H1 (cell line): ENCODE data around the gene JAKMIP1. TPM values are rescaled to one million over a fixed set of nuclear protein-coding genes. Genes with fewer than 3 reads are reported as not detected.

Source experiments
- CTCF ChIA-PET: fragments of 300-600 bp; sonication (Branson Sonifier 250); formaldehyde crosslinking; loops from one replicate; lab custom pipeline; 2021; ENCODE audit not compliant: partially characterized antibody; lab: Charles Lee
- POLR2A ChIA-PET: fragments of 300-600 bp; sonication (Branson Sonifier 250); formaldehyde crosslinking; loops from one replicate; lab custom pipeline; 2021; ENCODE audit warnings: inconsistent platforms; ENCODE audit not compliant: partially characterized antibody; lab: Charles Lee
- DNase-seq, 2 experiments: peaks; one replicate each; pipeline versions ENCODE4 v3.0.0 to v3.0.0-alpha.2; 2010 to 2022; ENCODE audit warnings: low spot score in 2 of 2, low read depth in 1 of 2, mixed read lengths in 1 of 2
- FAIRE-seq: peaks from 2 replicates; lab custom pipeline; 2011; peaks lifted over from hg19 to GRCh38; lab: Jason Lieb, UNC
- H2AFZ ChIP-seq: 2 replicates; pipeline ENCODE4 v1.8.1; 2012; ENCODE audit warnings: low read length, inconsistent platforms
- H2AK5ac ChIP-seq: 2 replicates; pipeline ENCODE4 v1.6.1; 2013; ENCODE audit warnings: low read depth, low read length
- H2BK120ac ChIP-seq: replicated peaks from 2 replicates; pipeline ENCODE3; 2013; ENCODE audit warnings: low read depth, low read length, inconsistent platforms
- H2BK12ac ChIP-seq: 2 replicates; pipeline ENCODE4 v1.6.1; 2013; ENCODE audit warnings: low read depth, low read length
- H2BK15ac ChIP-seq: 2 replicates; pipeline ENCODE4 v1.6.1; 2013; ENCODE audit warnings: low read length
- H2BK20ac ChIP-seq: 2 replicates; pipeline ENCODE4 v1.6.1; 2013; ENCODE audit warnings: low read length
- H2BK5ac ChIP-seq: 2 replicates; pipeline ENCODE4 v1.6.1; 2013; ENCODE audit warnings: low read depth, low read length
- H3K14ac ChIP-seq: 2 replicates; pipeline ENCODE4 v1.6.1; 2013; ENCODE audit warnings: inconsistent platforms; ENCODE audit not compliant: insufficient read length
- H3K18ac ChIP-seq: 2 replicates; pipeline ENCODE4 v1.6.1; 2013; ENCODE audit warnings: low read length; ENCODE audit errors: extremely low read depth
- H3K23ac ChIP-seq: 2 replicates; pipeline ENCODE4 v1.6.1; 2013; ENCODE audit warnings: inconsistent platforms; ENCODE audit not compliant: insufficient read length
- H3K23me2 ChIP-seq: 2 replicates; pipeline ENCODE4 v1.6.1; 2013; ENCODE audit warnings: low read depth, low read length
- H3K27ac ChIP-seq: 2 replicates; pipeline ENCODE4 v1.6.1; 2011; ENCODE audit warnings: low read depth, low read length, inconsistent platforms
- H3K27me3 ChIP-seq, 4 experiments: replicated peaks in 1 of 4; 1 replicate in 1 of 4; 2 replicates in 3 of 4; pipeline versions ENCODE4 v1.6.1 to v1.8.1; 2011 to 2013; ENCODE audit warnings: low read length in 3 of 4, mild to moderate bottlenecking in 3 of 4, inconsistent platforms in 2 of 4, mixed read lengths in 2 of 4, moderate library complexity in 1 of 4; ENCODE audit not compliant: control insufficient read depth in 3 of 4, insufficient read depth in 3 of 4; ENCODE audit errors: extremely low read depth in 1 of 4
- H3K36me3 ChIP-seq, 4 experiments: 2 replicates each; pipeline versions ENCODE4 v1.6.1 to v1.8.1; 2011 to 2013; ENCODE audit warnings: mild to moderate bottlenecking in 4 of 4, low read length in 3 of 4, moderate library complexity in 2 of 4, control low read depth in 1 of 4, inconsistent platforms in 1 of 4; ENCODE audit not compliant: insufficient read depth in 4 of 4, control insufficient read depth in 2 of 4
- H3K4ac ChIP-seq: replicated peaks from 2 replicates; pipeline ENCODE3; 2013; ENCODE audit warnings: low read length, low read depth, mixed read lengths, inconsistent platforms; ENCODE audit not compliant: insufficient read length
- H3K4me1 ChIP-seq, 4 experiments: replicated peaks in 1 of 4; 1 replicate in 1 of 4; 2 replicates in 3 of 4; pipeline versions ENCODE4 v1.6.1 to v1.8.1; 2011 to 2013; ENCODE audit warnings: low read length in 3 of 4, inconsistent platforms in 2 of 4, mixed read lengths in 1 of 4; ENCODE audit not compliant: insufficient read depth in 4 of 4, control insufficient read depth in 3 of 4
- H3K4me2 ChIP-seq, 2 experiments: 2 replicates each; pipeline versions ENCODE4 v1.6.1 to v1.8.1; 2011 to 2013; ENCODE audit warnings: low read depth in 2 of 2, low read length in 2 of 2, control low read depth in 1 of 2, inconsistent platforms in 1 of 2, mild to moderate bottlenecking in 1 of 2; ENCODE audit not compliant: insufficient read depth in 1 of 2
- H3K4me3 ChIP-seq, 4 experiments: fragments of 200-600, 300-600 bp in 1 of 4; sonication (generic), shearing (Covaris generic), sonication (Bioruptor Twin) in 1 of 4; 2 replicates each; pipeline versions ENCODE4 v1.5.1 to v1.8.1; 2011 to 2016; ENCODE audit warnings: low read length in 4 of 4, low read depth in 3 of 4, control low read depth in 2 of 4, inconsistent platforms in 2 of 4, mild to moderate bottlenecking in 2 of 4, mixed read lengths in 1 of 4, moderate library complexity in 1 of 4; ENCODE audit not compliant: insufficient read depth in 2 of 4; ENCODE audit errors: extremely low read depth in 1 of 4
- H3K56ac ChIP-seq: replicated peaks from 2 replicates; pipeline ENCODE3; 2013; ENCODE audit warnings: low read depth, mild to moderate bottlenecking, mixed read lengths, low read length, inconsistent platforms; ENCODE audit not compliant: insufficient read length
- H3K79me1 ChIP-seq: 2 replicates; pipeline ENCODE4 v1.6.1; 2013; ENCODE audit warnings: low read depth, low read length, control low read depth
- H3K79me2 ChIP-seq, 2 experiments: 2 replicates each; pipeline versions ENCODE4 v1.6.1 to v1.8.1; 2012 to 2013; ENCODE audit warnings: low read length in 2 of 2, mild to moderate bottlenecking in 2 of 2, inconsistent platforms in 1 of 2; ENCODE audit not compliant: insufficient read depth in 2 of 2, control insufficient read depth in 1 of 2
- H3K9ac ChIP-seq, 4 experiments: replicated peaks in 1 of 4; 1 replicate in 1 of 4; 2 replicates in 3 of 4; pipeline versions ENCODE4 v1.6.1 to v1.8.1; 2011 to 2013; ENCODE audit warnings: low read depth in 3 of 4, low read length in 3 of 4, control low read depth in 2 of 4, mild to moderate bottlenecking in 2 of 4, moderate library complexity in 2 of 4, inconsistent platforms in 1 of 4; ENCODE audit errors: extremely low read depth in 1 of 4
- H3K9me3 ChIP-seq, 2 experiments: 2 replicates each; pipeline versions ENCODE4 v1.6.1 to v1.8.1; 2012 to 2013; ENCODE audit warnings: mild to moderate bottlenecking in 2 of 2, moderate library complexity in 2 of 2, control low read depth in 1 of 2, inconsistent platforms in 1 of 2, low read depth in 1 of 2, low read length in 1 of 2, mixed read lengths in 1 of 2; ENCODE audit not compliant: insufficient read depth in 2 of 2
- H4K20me1 ChIP-seq, 2 experiments: replicated peaks in 1 of 2; 2 replicates each; pipeline versions ENCODE3 to v1.8.1; 2011 to 2013; ENCODE audit warnings: inconsistent platforms in 2 of 2, low read length in 2 of 2, mild to moderate bottlenecking in 1 of 2; ENCODE audit not compliant: insufficient read depth in 2 of 2, control insufficient read depth in 1 of 2
- H4K5ac ChIP-seq: 2 replicates; pipeline ENCODE4 v1.6.1; 2013; ENCODE audit warnings: low read length, low read depth, mixed read lengths, inconsistent platforms; ENCODE audit not compliant: insufficient read length
- H4K8ac ChIP-seq: 2 replicates; pipeline ENCODE4 v1.8.0; 2013; ENCODE audit warnings: mild to moderate bottlenecking, moderate library complexity, low read length, inconsistent platforms; ENCODE audit not compliant: insufficient read depth; ENCODE audit errors: extremely low read depth
- H4K91ac ChIP-seq: replicated peaks from 2 replicates; pipeline ENCODE3; 2013; ENCODE audit warnings: low read length, mixed read lengths, inconsistent platforms; ENCODE audit not compliant: insufficient read length
- CHD2 ChIP-seq: IDR thresholded peaks from 2 replicates; pipeline ENCODE4 v1.6.1; 2012; ENCODE audit warnings: low read length, improper control_type of control experiment
- FOSL1 ChIP-seq: IDR thresholded peaks from 2 replicates; pipeline ENCODE4 v1.6.1; 2011; ENCODE audit warnings: mild to moderate bottlenecking, low read depth, low read length, moderate library complexity; ENCODE audit not compliant: insufficient read depth
- JUND ChIP-seq: IDR thresholded peaks from 2 replicates; pipeline ENCODE4 v1.6.1; 2011; ENCODE audit warnings: mild to moderate bottlenecking, improper control_type of control experiment, low read length
- KDM4A ChIP-seq: IDR thresholded peaks from one replicate; pipeline ENCODE4 v1.7.1; 2012; ENCODE audit warnings: low read depth, mild to moderate bottlenecking, moderate library complexity, low read length, inconsistent platforms; ENCODE audit not compliant: severe bottlenecking
- MAFK ChIP-seq: IDR thresholded peaks from 2 replicates; pipeline ENCODE4 v1.6.1; 2012; ENCODE audit warnings: low read depth, mild to moderate bottlenecking, improper control_type of control experiment, low read length
- MAX ChIP-seq: IDR thresholded peaks from 2 replicates; pipeline ENCODE4 v1.6.1; 2012; ENCODE audit warnings: inconsistent platforms
- POLR2AphosphoS5 ChIP-seq: IDR thresholded peaks from 2 replicates; pipeline ENCODE4 v1.6.1; 2011; ENCODE audit warnings: low read depth, low read length
- RFX5 ChIP-seq: IDR thresholded peaks from 2 replicates; pipeline ENCODE4 v1.6.1; 2011; ENCODE audit warnings: low read depth, low read length, improper control_type of control experiment, borderline replicate concordance
- SIRT6 ChIP-seq: IDR thresholded peaks from one replicate; pipeline ENCODE4 v1.7.1; 2012; ENCODE audit warnings: low read length, inconsistent platforms
- SP1 ChIP-seq: IDR thresholded peaks from 2 replicates; pipeline ENCODE4 v1.6.1; 2011; ENCODE audit warnings: low read depth, low read length
- YY1 ChIP-seq: IDR thresholded peaks from 2 replicates; pipeline ENCODE4 v1.6.1; 2011; ENCODE audit warnings: low read depth, mild to moderate bottlenecking, low read length
- ZNF274 ChIP-seq: IDR thresholded peaks from 2 replicates; pipeline ENCODE4 v1.7.0; 2012; ENCODE audit warnings: low read length, borderline replicate concordance; ENCODE audit errors: extremely low read depth
- WGBS, 2 experiments: shearing (Covaris generic) in 1 of 2; methylation state at CpG; one replicate each; pipeline versions ENCODE4 v1.1.6 to v1.1.7; 2013 to 2015; ENCODE audit warnings: low lambda C conversion rate in 2 of 2, mixed read lengths in 2 of 2, inconsistent platforms in 1 of 2, low coverage in 1 of 2, missing lambda C conversion rate in 1 of 2; ENCODE audit not compliant: insufficient replicate concordance in 2 of 2, insufficient coverage in 1 of 2, insufficient read length in 1 of 2; ENCODE audit errors: extremely low coverage in 1 of 2, missing lambda C conversion rate in 1 of 2; 5-methylcytosine and 5-hydroxymethylcytosine counted together
- polyA plus RNA-seq, 7 experiments: library from polyadenylated mRNA; depleted of rRNA in 3 of 7; stranded (reverse) in 5 of 7; unstranded in 2 of 7; fragments of >200 nt in 5 of 7; fragments of 200-250 nt in 2 of 7; gene quantifications; 1 replicate in 5 of 7; 2 replicates in 1 of 7; 4 replicates in 1 of 7; pipeline versions ENCODE4 v1.2.1 to v1.2.3, GENCODE V29; 2011 to 2013; ENCODE audit warnings: missing spikeins in 2 of 7, mixed read lengths in 2 of 7
- total RNA-seq: library from RNA; stranded (reverse); fragmentation: NEBNext Ultra II Directional; extraction: Animal tissue kit (Norgen Biotek cat#: 25700); gene quantifications from 2 replicates; pipeline ENCODE4 v1.2.1, GENCODE V29; 2021

The JAKMIP1 gene
- total and polyA plus RNA-seq, 2 of the 8 experiments (the other 6 are each of a cell fraction or from before 2014, with no cell fraction given), result 2.5 to 4.4 TPM

DNA sequence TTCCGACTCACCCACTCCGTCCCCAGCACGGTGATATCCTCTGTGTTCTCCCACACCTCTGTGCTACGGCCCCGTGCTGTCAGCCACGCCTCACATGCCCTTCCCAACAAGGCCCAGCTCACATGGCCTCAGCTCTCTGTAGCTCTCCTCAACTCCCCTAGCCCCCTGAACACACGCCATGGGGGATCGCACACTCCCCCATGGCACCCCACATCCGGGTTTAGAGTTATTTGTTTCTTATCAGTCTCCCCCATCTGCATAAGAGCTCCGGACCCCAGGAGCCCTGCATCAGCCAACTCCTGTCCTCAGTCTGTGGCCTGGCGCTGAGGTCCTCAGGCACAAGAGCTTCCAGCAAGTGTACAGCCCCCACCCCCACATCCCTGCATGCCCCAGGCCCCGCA lies 189.1 kb downstream of the JAKMIP1 start:
- Histone ChIP-seq H2AK5ac (no peak overlapping the region), H4K20me1 (peaks cover 0 to 3% of the 10 kb centered on the region in 2 experiments), H3K18ac (no peak overlapping the region), H3K14ac (no peak overlapping the region), H2BK12ac (no peak overlapping the region), H3K4me1 (no peaks in the 10 kb centered on the region; a peak in 1 of 7 replicates), H2AFZ (no peak overlapping the region), H3K79me1 (no peaks in the 10 kb centered on the region), H3K56ac (no peak overlapping the region), H3K4me2 (no peak overlapping the region), H2BK5ac (no peak overlapping the region), H4K8ac (no peak overlapping the region), H3K36me3 (no peaks in the 10 kb centered on the region), H3K23ac (no peak overlapping the region), H4K5ac (no peak overlapping the region), H2BK15ac (no peak overlapping the region), H3K4me3 (no peak overlapping the region), H3K9ac (no peak overlapping the region), H3K79me2 (no peaks in the 10 kb centered on the region), H3K27ac (no peak overlapping the region), H3K4ac (no peak overlapping the region), H2BK20ac (no peak overlapping the region), H3K9me3 (no peaks in the 10 kb centered on the region), H2BK120ac (no peak overlapping the region), H3K27me3 (peaks cover 0 to 22% (median 17%) of the 10 kb centered on the region in 4 experiments; a peak in 6 of 7 replicates), H3K23me2 (no peaks in the 10 kb centered on the region; the same call in 1 of the 2 replicates), H4K91ac (no peak overlapping the region)
- DNase-seq (no peak), FAIRE-seq (no peak)
- TF ChIP-seq SIRT6, result no peak
- TF ChIP-seq MAX, result no peak
- TF ChIP-seq MAFK, result no peak
- TF ChIP-seq ZNF274, result no peak
- no peak for TF ChIP-seq POLR2AphosphoS5
- no peak for TF ChIP-seq FOSL1
- TF ChIP-seq YY1, result no peak
- TF ChIP-seq JUND, result no peak
- no peak for TF ChIP-seq CHD2
- no peak for TF ChIP-seq SP1
- TF ChIP-seq RFX5, result no peak
- no peak for TF ChIP-seq KDM4A
- ChIA-PET CTCF (interaction anchor here (0.8 to 5.9 kb wide), 11 partner anchors 9 to 321 kb away, joined by 3 to 62 read pairs (median 5); partner anchors contain the start of gene C4orf50), POLR2A (interaction anchor here (1.5 kb wide), 1 partner anchor 8 kb away, joined by 3 read pairs; no protein-coding TSS in a partner anchor)
- WGBS, 2 experiments, result 93% methylated on average over 11 of the region's 12 CpGs; no CpG with 5 or more reads in 1 of the 2 experiments
